KMS-11 (cell line): ENCODE measurements around the gene BIRC7.
"Not testable (repeated sequence)": the region's sequence is repeated elsewhere in the genome, so short reads cannot be mapped to it uniquely, and the experiment has no call there.

Experiments
- H2AFZ ChIP-seq: fragments of 200-600 bp; sonication (generic); 2 replicates; pipeline ENCODE4 v1.6.1; 2016; ENCODE audit warnings: antibody characterized with exemption, mixed run types, low read depth
- H3K27ac ChIP-seq: fragments of 200-600 bp; sonication (generic); 2 replicates; pipeline ENCODE4 v1.6.1; 2016; ENCODE audit warnings: mild to moderate bottlenecking, mixed run types
- H3K27me3 ChIP-seq: fragments of 200-600 bp; sonication (generic); 2 replicates; pipeline ENCODE4 v1.6.1; 2017; ENCODE audit warnings: mild to moderate bottlenecking, low read depth, mixed run types, moderate library complexity; ENCODE audit not compliant: insufficient read depth
- H3K36me3 ChIP-seq: fragments of 200-600 bp; sonication (generic); 2 replicates; pipeline ENCODE4 v1.6.1; 2017; ENCODE audit warnings: mild to moderate bottlenecking, mixed run types; ENCODE audit not compliant: insufficient read depth
- H3K4me1 ChIP-seq: fragments of 200-600 bp; sonication (generic); 2 replicates; pipeline ENCODE4 v1.6.1; 2016; ENCODE audit warnings: mild to moderate bottlenecking, low read depth, mixed run types; ENCODE audit not compliant: poor library complexity, severe bottlenecking
- H3K4me2 ChIP-seq: fragments of 200-600 bp; sonication (generic); 2 replicates; pipeline ENCODE4 v1.7.0; 2016; ENCODE audit warnings: mild to moderate bottlenecking, mixed run types
- H3K4me3 ChIP-seq: fragments of 200-600 bp; sonication (generic); IDR thresholded peaks from 2 replicates; pipeline ENCODE4 v1.6.1; 2017; ENCODE audit warnings: low read depth, low read length, mixed read lengths; ENCODE audit not compliant: insufficient read depth
- H3K79me2 ChIP-seq: fragments of 200-600 bp; sonication (generic); 2 replicates; pipeline ENCODE4 v1.6.1; 2016; ENCODE audit warnings: low read depth, mixed run types; ENCODE audit not compliant: insufficient read depth
- H3K9ac ChIP-seq: fragments of 200-600 bp; sonication (generic); 2 replicates; pipeline ENCODE4 v1.6.1; 2016; ENCODE audit warnings: mild to moderate bottlenecking, mixed run types
- H4K20me1 ChIP-seq: fragments of 200-600 bp; sonication (generic); 2 replicates; pipeline ENCODE4 v1.6.1; 2016; ENCODE audit warnings: mild to moderate bottlenecking, mixed run types; ENCODE audit not compliant: insufficient read depth
- CTCF ChIP-seq: fragments of 200-600 bp; sonication (generic); conservative IDR thresholded peaks from 2 replicates; pipeline ENCODE4 v1.6.1; 2017; ENCODE audit warnings: low read depth, mild to moderate bottlenecking, antibody characterized with exemption, low read length, moderate library complexity, mixed read lengths

BIRC7 gene

GRCh38 chr20:63249891-63250290, 14.2 kb downstream of the BIRC7 start:
- peaks cover 94% of the 10 kb centered on the region for H3K27me3 ChIP-seq
- H4K20me1 ChIP-seq = no peaks in the 10 kb centered on the region
- no peaks in the 10 kb centered on the region for H3K36me3 ChIP-seq
- TF ChIP-seq CTCF = no peak
- H3K4me3 ChIP-seq = no peak overlapping the region
- H3K27ac ChIP-seq = no peak overlapping the region
- no peak overlapping the region for H3K9ac ChIP-seq
- no peaks in the 10 kb centered on the region for H3K79me2 ChIP-seq
- H3K4me1 ChIP-seq = peaks cover 6% of the 10 kb centered on the region
- no peak overlapping the region for H2AFZ ChIP-seq
- no peak overlapping the region for H3K4me2 ChIP-seq

- H3K4me3 ChIP-seq, H4K20me1 ChIP-seq, H3K27ac ChIP-seq, H3K36me3 ChIP-seq, H3K4me2 ChIP-seq, H3K79me2 ChIP-seq, H3K9ac ChIP-seq, H3K4me1 ChIP-seq, H2AFZ ChIP-seq: not testable (repeated sequence)
- peaks cover 94% of the 10 kb centered on the region for H3K27me3 ChIP-seq
Observed at GRCh38 chr20:63251350-63251749, 15.6 kb downstream of the BIRC7 start.

GRCh38 chr20:63252284-63252711, 16.6 kb downstream of the BIRC7 start:
- Histone ChIP-seq H3K27me3 (peaks cover 94% of the 10 kb centered on the region), H3K4me2 (no peak overlapping the region), H3K4me1 (no peaks in the 10 kb centered on the region), H3K36me3 (no peaks in the 10 kb centered on the region), H4K20me1 (no peaks in the 10 kb centered on the region), H3K27ac (no peak overlapping the region), H3K79me2 (no peaks in the 10 kb centered on the region), H3K9ac (no peak overlapping the region), H2AFZ (no peak overlapping the region), H3K4me3 (no peak overlapping the region)
- no peak for TF ChIP-seq CTCF

GRCh38 chr20:63253065-63253437, 17.3 kb downstream of the BIRC7 start:
- no peaks in the 10 kb centered on the region for H4K20me1 ChIP-seq
- no peak for TF ChIP-seq CTCF
- no peak overlapping the region for H3K4me2 ChIP-seq
- H3K4me3 ChIP-seq = no peak overlapping the region
- H3K27me3 ChIP-seq = peaks cover 94% of the 10 kb centered on the region
- H3K36me3 ChIP-seq = no peaks in the 10 kb centered on the region
- H3K79me2 ChIP-seq = no peaks in the 10 kb centered on the region
- H2AFZ ChIP-seq = no peak overlapping the region
- no peaks in the 10 kb centered on the region for H3K4me1 ChIP-seq
- no peak overlapping the region for H3K9ac ChIP-seq
- H3K27ac ChIP-seq = no peak overlapping the region

- no peaks in the 10 kb centered on the region for H4K20me1 ChIP-seq
- TF ChIP-seq CTCF = no peak
- no peaks in the 10 kb centered on the region for H3K79me2 ChIP-seq
- H3K4me2 ChIP-seq = no peak overlapping the region
- H3K4me1 ChIP-seq = no peaks in the 10 kb centered on the region
- no peak overlapping the region for H3K4me3 ChIP-seq
- no peak overlapping the region for H3K27ac ChIP-seq
- no peak overlapping the region for H2AFZ ChIP-seq
- peaks cover 94% of the 10 kb centered on the region for H3K27me3 ChIP-seq
- no peak overlapping the region for H3K9ac ChIP-seq
- no peaks in the 10 kb centered on the region for H3K36me3 ChIP-seq
Observed at GRCh38 chr20:63253438-63254231, 17.9 kb downstream of the BIRC7 start.
